NCI-H2107 (cell line): ENCODE data around the gene TREML1.
"Not testable (repeated sequence)": the region's sequence is repeated elsewhere in the genome, so short reads cannot be mapped to it uniquely, and the experiment has no call there.

Source experiments
- DNase-seq: peaks from one replicate; lab custom pipeline; 2025; lab: John Stamatoyannopoulos, UW

Gene TREML1

DNA sequence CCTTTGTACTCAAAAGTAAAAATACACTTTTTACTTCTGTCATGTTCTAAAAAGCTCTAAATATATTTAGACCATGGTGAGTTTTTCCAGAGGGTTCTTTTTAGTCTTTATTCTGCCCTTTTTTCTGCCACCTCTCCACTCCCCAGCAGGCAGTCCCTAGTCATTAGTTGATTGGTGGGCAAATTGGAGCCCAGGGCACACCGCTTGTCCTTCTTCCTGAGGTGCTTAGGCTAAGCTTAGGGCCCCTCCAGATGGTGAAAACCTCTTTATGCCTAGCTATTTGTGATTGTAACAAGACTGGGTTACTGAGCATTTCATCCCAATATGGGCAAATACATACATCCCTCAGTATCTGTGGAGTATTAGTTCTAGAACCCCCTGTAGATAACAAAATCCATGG, 6.2 kb downstream of the TREML1 start:
- no peak for DNase-seq

DNA sequence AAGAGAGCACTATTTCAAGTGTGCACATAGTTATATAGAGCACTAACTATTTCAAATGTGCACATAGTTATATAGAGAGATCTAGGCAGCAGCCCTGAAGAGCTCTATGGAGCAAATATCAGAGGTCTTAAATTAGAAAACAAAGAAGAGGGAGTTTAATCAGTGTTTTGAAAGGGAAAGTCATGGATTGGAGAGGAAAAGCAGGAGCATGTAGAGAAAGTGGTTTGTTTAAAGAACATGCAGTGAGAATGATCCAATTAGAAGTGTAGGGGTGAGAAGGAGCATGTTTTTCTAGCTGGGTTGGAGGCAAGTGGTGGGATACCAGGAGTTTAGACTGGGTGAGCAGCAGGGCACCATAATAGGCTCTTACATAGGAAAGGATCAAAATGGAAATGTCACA, 17.2 kb downstream of the TREML1 start:
- DNase-seq, result no peak

GRCh38 chr6:41135062-41135832, 18.9 kb downstream of the TREML1 start:
- no peak for DNase-seq

GRCh38 chr6:41132254-41132653, 21.9 kb downstream of the TREML1 start:
- DNase-seq, result no peak

DNA sequence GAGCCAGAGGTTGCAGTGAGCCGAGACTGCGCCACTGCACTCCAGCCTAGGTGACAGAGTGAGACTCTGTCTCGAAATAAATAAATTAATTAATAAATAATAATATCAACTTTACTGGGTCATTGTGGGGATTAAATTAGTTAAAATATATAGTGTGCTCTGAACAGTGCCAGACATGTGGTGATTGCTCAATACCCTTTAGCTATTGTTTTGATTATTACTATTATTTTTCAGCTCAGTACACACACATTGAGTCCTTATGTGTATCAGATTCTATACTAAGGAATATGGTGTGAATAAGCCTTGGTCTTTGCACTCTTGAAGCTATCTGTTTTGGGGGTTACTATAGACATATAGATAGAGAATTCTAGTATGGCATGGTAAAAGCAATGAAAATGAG, 28.9 kb downstream of the TREML1 start:
- no peak for DNase-seq

DNA sequence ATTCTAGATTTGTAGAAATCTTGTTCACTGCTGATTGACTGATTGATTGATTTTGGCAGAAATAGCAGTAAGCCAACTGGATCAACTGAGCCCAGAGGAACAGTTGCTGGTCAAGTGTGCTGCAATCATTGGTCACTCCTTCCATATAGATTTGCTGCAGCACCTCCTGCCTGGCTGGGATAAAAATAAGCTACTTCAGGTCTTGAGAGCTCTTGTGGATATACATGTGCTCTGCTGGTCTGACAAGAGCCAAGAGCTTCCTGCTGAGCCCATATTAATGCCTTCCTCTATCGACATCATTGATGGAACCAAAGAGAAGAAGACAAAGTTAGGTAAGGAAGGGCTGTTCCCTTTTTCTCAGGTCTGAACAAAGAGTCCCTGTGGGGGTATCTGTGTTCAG, 31.2 kb downstream of the TREML1 start:
- DNase-seq, result no peak

GRCh38 chr6:41122373-41122772, 31.8 kb downstream of the TREML1 start:
- no peak for DNase-seq

- no peak for DNase-seq
Measured at GRCh38 chr6:41120058-41120457, 34.1 kb downstream of the TREML1 start.

GRCh38 chr6:41119508-41119907, 34.6 kb downstream of the TREML1 start:
- DNase-seq, result no peak

DNA sequence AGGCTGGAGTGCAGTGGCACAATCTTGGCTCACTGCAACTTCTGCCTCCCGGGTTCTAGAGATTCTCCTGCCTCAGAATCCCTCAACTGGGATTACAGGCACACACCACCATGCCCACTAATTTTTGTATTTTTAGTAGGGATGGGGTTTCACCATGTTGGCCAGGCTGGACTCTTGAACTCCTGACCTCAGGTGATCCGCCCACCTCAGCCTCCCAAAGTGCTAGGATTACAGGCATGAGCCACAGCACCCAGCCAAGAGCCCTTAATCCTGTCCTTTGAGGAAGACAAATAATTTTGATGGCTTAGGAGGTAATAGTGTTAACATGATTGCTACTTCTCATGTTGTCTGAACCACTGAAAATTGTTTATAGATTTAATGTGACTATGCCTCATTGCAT, 39.1 kb downstream of the TREML1 start:
- DNase-seq, result not testable (repeated sequence)

- DNase-seq, result no peak
Measured at GRCh38 chr6:41111017-41111416, 43.1 kb downstream of the TREML1 start.

DNA sequence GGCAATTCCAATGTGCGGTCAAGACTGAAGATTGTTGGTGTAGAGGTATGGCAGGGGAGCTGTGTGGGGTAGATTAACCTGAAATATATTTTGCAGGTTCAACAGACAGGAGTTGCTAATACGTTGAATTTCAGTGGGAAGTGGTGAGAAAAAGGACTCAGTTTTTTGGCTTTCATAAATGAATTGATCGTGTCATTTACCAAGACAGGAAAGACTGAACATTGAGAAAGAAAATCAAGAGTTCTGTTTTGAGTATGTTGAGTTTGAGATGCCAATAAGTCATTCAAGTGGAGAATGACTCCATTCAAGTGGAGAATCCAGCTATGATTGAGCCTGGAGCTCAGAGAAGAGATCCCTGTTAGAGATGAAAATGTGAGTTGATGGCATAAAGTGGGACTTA, 50.3 kb downstream of the TREML1 start:
- DNase-seq, result no peak

DNA sequence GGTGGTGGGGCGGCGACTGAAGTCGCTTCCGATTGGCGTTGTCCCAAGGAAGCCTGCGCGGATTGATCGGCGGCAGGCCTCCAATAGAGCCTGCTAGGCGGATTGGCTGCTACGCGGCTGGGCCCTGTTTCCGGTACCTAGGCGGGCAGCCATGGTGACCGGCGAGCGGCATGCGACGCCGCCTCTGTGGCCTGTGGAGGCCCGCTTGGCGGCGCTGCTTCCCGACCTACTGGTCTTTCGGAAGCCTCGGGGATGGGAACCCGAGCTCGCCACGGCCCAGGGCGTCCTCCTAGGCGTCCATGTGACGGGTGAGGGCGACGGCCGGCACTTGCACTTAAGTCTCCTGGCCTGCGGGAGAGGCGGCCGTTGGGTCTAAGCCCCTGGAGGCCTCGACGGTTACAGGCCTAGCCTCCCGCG, 53.3 kb downstream of the TREML1 start:
- DNase-seq, result no peak
